T47D (cell line): ENCODE results near the gene PFKFB3.
"Not testable (repeated sequence)": the region's sequence is repeated elsewhere in the genome, so short reads cannot be mapped to it uniquely, and the experiment has no call there.

Experiments
- DNase-seq, 2 experiments: peaks; one replicate each; pipeline versions ENCODE4 v3.0.0 to v3.0.0-alpha.2; 2011 to 2012; ENCODE audit warnings: low read depth in 1 of 2, low spot score in 1 of 2
- JUND ChIP-seq: IDR thresholded peaks from 2 replicates; pipeline ENCODE4 v1.6.1; 2012; ENCODE audit warnings: low read depth
- in situ Hi-C: cut with HindIII; loops from 2 replicates; pipeline ENCODE4 v1.10.0; 2016; ENCODE audit warnings: low sequenced_read_pairs, low pct_unique_long_range_greater_than_20kb

PFKFB3 gene

DNA sequence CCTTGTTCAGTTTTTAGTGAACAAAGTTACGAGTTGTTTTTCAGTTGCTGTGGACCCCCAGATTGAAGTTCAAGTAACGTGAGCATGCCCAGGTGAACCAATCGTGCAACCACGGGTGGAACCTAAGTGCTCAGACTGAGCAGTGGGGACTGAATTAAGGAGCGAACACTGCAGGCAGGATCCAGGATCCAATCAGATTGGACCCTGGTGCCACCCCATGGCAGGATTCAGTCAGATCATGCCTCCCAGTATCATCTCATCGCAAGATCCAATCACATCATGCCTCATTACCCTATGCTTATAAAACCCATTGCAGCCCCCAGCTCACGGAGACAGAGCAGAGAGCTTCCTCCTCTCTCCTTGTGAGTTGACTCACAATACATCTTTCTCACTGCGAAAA lies 80.9 kb downstream of the PFKFB3 start:
- no peak for DNase-seq
- TF ChIP-seq JUND, result no peak
- in situ Hi-C loops, result no loop called here

DNA sequence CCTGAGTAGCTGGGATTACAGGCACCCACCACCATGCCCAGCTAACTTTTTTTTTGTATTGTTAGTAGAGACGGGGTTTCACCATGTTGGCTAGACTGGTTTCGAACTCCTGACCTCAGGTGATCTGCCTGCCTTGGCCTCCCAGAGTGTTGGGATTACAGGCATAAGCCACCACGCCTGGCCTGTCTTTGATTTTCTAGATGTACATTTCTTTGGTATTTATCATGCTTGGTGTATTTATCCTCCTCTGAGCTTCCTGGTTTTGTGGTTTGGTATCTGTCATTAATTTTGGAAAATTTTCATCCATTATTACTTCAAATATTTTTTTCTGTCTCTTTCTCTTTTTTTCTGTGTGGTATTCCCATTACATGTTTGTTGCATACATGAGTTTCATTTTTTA lies 87.9 kb downstream of the PFKFB3 start:
- DNase-seq, in situ Hi-C loops: not testable (repeated sequence)

DNA sequence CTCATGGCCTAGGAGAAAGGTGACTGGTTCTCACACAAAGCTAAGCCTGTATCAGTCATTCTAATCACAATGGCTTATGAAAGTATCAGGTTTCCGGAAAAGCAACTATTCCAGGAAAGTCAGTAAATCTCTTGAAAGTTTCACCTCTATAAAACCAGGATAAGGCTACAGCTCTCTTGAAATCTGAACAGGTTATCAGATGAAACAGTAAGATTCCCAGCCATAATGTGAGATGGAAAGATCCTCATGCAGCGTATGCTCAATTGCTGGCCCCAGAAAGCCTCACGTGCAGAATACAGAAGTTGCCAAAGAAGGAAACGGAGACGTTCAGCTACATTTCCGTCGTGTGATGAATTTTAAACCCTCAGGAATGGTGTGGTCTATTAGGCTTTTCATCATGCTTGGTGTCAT lies 90.0 kb downstream of the PFKFB3 start:
- no peak for TF ChIP-seq JUND
- in situ Hi-C loops, result no loop called here
- DNase-seq, result peak in 1 of 2 experiments; percentile 43

GRCh38 chr10:6296425-6296824 lies 93.7 kb downstream of the PFKFB3 start:
- in situ Hi-C loops, result not testable (repeated sequence)

DNA sequence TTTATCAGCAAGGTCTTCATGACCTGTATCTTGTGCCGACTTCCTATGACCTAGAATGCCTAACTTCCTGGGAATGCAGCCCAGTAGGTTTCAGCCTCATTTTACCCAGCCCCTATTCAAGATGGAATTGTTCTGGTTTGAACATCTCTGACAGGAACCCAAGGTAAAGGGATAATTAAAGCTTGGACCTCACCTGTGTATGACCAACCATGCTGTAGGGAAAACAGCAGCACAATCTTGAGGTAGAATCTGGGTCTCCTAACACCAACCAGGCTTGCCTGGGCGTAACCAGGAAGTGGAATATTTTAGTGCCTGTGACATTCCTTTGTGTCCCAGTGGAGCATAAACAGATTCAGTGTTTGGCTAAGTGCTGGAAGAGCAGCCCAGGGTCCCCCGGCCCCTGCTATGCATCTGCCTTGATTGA lies 94.1 kb downstream of the PFKFB3 start:
- peak; percentile 12; the same call in 1 of the 2 replicates for TF ChIP-seq JUND
- peak; percentile 67 to 100 for DNase-seq
- in situ Hi-C loops, result no loop called here

More at GRCh38 chr10:6296425-6296824, 93.7 kb downstream of the PFKFB3 start:
- peak in 1 of 2 experiments; percentile 98 for DNase-seq

DNA sequence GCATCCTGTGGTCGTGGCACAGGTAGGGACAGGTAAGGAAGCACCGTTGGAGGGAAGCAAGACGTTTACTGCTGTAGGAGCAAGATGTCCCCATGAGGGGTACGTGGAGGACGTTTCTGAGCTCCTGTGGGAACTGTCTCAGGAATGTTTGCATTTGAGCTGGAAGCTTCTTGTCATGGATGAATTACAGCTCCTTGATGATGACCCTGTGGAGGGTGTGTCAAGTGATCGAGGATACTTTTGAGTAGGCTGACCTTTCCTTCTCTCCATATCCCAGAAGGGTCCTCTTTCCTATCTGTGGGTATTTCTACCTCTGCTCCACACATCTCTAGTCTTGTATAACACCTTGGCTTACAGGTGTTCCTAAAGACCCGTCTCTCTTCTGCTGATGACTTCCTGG lies 94.8 kb downstream of the PFKFB3 start:
- DNase-seq, result peak in 1 of 2 experiments; percentile 95
- no peak for TF ChIP-seq JUND
- in situ Hi-C loops, result no loop called here

GRCh38 chr10:6297951-6298381 lies 95.2 kb downstream of the PFKFB3 start:
- in situ Hi-C loops, result no loop called here
- TF ChIP-seq JUND, result peak; percentile 95
- peak; percentile 27 to 100 for DNase-seq

DNA sequence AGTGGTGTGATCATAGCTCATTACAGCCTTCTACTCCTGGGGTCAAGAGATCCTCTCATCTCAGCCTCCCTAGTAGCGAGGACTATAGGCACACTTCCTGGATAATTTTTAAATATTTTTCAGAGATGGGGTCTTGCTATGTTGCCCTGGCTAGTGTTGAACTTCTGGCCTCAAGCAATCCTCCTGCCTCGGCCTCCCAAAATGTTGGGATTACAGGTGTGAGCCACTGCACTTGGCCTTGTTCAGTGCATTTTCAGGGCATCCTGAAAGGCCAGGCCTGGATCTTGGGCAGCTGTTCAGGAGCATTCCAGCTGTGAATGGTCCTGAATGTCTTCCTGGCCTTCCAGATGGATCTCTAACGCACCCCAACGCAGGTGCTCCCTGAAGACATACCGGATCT lies 95.7 kb downstream of the PFKFB3 start:
- DNase-seq, result no peak
- in situ Hi-C loops, result no loop called here
- no peak for TF ChIP-seq JUND

DNA sequence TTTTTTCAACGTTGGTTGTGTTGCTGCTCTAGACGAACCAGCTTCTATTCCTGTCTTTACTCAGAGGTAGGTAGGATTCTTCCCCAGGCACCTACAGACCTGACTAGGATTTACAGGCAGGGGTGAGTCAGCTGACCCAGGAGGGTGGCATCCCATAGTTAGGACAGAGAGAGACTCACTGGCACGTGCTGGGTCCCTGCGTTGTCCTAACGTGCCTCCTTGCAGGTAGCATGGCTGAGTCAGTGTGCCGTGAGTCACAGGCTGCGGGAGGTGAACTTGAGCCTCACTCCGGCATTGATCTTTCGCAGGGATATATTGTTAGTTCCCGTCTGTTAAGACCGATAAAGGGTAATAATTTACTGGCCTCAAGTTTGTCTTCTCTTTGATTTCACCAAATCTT lies 96.5 kb downstream of the PFKFB3 start:
- peak in 1 of 2 experiments; percentile 51 for DNase-seq
- no peak for TF ChIP-seq JUND
- in situ Hi-C loops, result no loop called here

DNA sequence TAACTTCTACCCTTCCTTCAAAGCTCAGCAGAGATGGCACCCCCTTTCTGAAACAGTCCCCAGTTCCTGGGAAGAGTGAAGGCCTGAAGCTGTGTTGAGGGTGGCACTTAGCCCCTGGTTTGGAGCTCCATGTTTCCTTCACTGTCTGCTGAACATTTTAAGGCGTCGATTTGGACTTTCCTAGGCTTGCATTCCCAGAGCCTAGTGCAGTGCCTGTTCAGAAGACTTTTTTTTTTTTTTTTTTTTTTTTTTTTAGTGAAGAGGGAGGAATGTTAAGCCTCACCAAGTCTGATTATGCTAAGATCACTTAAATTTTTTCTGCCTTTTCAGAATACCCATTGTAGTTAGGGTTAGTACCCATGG lies 97.0 kb downstream of the PFKFB3 start:
- DNase-seq, result no peak
- no peak for TF ChIP-seq JUND
- in situ Hi-C loops, result no loop called here

GRCh38 chr10:6300106-6300783 lies 97.5 kb downstream of the PFKFB3 start:
- peak in 1 of 2 experiments; percentile 51 for DNase-seq
- in situ Hi-C loops, result no loop called here
- TF ChIP-seq JUND, result no peak

DNA sequence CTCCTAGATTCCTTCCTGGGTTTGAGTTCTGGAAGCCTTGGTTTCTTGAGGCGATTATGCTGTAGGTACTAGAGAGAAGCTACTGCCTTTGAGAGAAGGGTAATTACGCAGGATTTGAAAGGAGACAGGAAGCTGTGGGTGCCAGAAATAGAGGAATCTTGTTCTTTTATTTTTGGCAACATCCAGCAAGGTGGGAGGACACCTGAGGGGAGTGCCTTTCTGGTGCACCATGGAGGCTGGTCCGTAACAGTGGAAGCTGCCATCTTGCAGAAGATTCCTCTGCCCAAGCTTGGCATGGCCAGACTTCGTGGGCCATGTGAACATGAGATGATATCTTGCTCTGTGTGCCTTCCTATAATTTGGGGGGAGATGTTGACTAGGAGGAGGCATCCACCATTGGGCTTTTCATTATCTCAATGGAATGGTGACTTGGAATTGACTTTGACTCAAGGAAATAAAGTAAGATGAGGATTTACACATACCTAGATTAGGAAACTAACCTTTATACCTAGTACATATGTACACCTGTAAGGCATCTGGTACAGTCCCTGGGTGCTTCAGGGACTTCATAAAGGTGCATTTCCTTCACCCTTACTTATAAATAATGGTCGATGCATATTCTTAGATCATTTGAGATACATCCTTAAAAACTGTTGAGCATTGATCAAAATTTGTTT lies 98.2 kb downstream of the PFKFB3 start:
- in situ Hi-C loops, result no loop called here
- TF ChIP-seq JUND, result no peak
- DNase-seq, result no peak

GRCh38 chr10:6301488-6302075 lies 98.8 kb downstream of the PFKFB3 start:
- TF ChIP-seq JUND, result no peak
- DNase-seq, result no peak
- in situ Hi-C loops, result no loop called here
